H1 (cell line): ENCODE measurements around the gene MEST. TPM values are rescaled to one million over a fixed set of nuclear protein-coding genes. Genes with fewer than 3 reads are reported as not detected.

Experiments
- CTCF ChIA-PET: fragments of 300-600 bp; sonication (Branson Sonifier 250); formaldehyde crosslinking; loops from one replicate; lab custom pipeline; 2021; ENCODE audit not compliant: partially characterized antibody; lab: Charles Lee
- POLR2A ChIA-PET: fragments of 300-600 bp; sonication (Branson Sonifier 250); formaldehyde crosslinking; loops from one replicate; lab custom pipeline; 2021; ENCODE audit warnings: inconsistent platforms; ENCODE audit not compliant: partially characterized antibody; lab: Charles Lee
- DNase-seq, 2 experiments: peaks; one replicate each; pipeline versions ENCODE4 v3.0.0 to v3.0.0-alpha.2; 2010 to 2022; ENCODE audit warnings: low spot score in 2 of 2, low read depth in 1 of 2, mixed read lengths in 1 of 2
- FAIRE-seq: peaks from 2 replicates; lab custom pipeline; 2011; peaks lifted over from hg19 to GRCh38; lab: Jason Lieb, UNC
- H2AFZ ChIP-seq: 2 replicates; pipeline ENCODE4 v1.8.1; 2012; ENCODE audit warnings: low read length, inconsistent platforms
- H2AK5ac ChIP-seq: 2 replicates; pipeline ENCODE4 v1.6.1; 2013; ENCODE audit warnings: low read depth, low read length
- H2BK120ac ChIP-seq: replicated peaks from 2 replicates; pipeline ENCODE3; 2013; ENCODE audit warnings: low read depth, low read length, inconsistent platforms
- H2BK12ac ChIP-seq: 2 replicates; pipeline ENCODE4 v1.6.1; 2013; ENCODE audit warnings: low read depth, low read length
- H2BK15ac ChIP-seq: 2 replicates; pipeline ENCODE4 v1.6.1; 2013; ENCODE audit warnings: low read length
- H2BK20ac ChIP-seq: 2 replicates; pipeline ENCODE4 v1.6.1; 2013; ENCODE audit warnings: low read length
- H2BK5ac ChIP-seq: 2 replicates; pipeline ENCODE4 v1.6.1; 2013; ENCODE audit warnings: low read depth, low read length
- H3K14ac ChIP-seq: 2 replicates; pipeline ENCODE4 v1.6.1; 2013; ENCODE audit warnings: inconsistent platforms; ENCODE audit not compliant: insufficient read length
- H3K18ac ChIP-seq: 2 replicates; pipeline ENCODE4 v1.6.1; 2013; ENCODE audit warnings: low read length; ENCODE audit errors: extremely low read depth
- H3K23ac ChIP-seq: 2 replicates; pipeline ENCODE4 v1.6.1; 2013; ENCODE audit warnings: inconsistent platforms; ENCODE audit not compliant: insufficient read length
- H3K23me2 ChIP-seq: 2 replicates; pipeline ENCODE4 v1.6.1; 2013; ENCODE audit warnings: low read depth, low read length
- H3K27ac ChIP-seq: 2 replicates; pipeline ENCODE4 v1.6.1; 2011; ENCODE audit warnings: low read depth, low read length, inconsistent platforms
- H3K27me3 ChIP-seq, 4 experiments: replicated peaks in 1 of 4; 1 replicate in 1 of 4; 2 replicates in 3 of 4; pipeline versions ENCODE4 v1.6.1 to v1.8.1; 2011 to 2013; ENCODE audit warnings: low read length in 3 of 4, mild to moderate bottlenecking in 3 of 4, inconsistent platforms in 2 of 4, mixed read lengths in 2 of 4, moderate library complexity in 1 of 4; ENCODE audit not compliant: control insufficient read depth in 3 of 4, insufficient read depth in 3 of 4; ENCODE audit errors: extremely low read depth in 1 of 4
- H3K36me3 ChIP-seq, 4 experiments: 2 replicates each; pipeline versions ENCODE4 v1.6.1 to v1.8.1; 2011 to 2013; ENCODE audit warnings: mild to moderate bottlenecking in 4 of 4, low read length in 3 of 4, moderate library complexity in 2 of 4, control low read depth in 1 of 4, inconsistent platforms in 1 of 4; ENCODE audit not compliant: insufficient read depth in 4 of 4, control insufficient read depth in 2 of 4
- H3K4ac ChIP-seq: replicated peaks from 2 replicates; pipeline ENCODE3; 2013; ENCODE audit warnings: low read length, low read depth, mixed read lengths, inconsistent platforms; ENCODE audit not compliant: insufficient read length
- H3K4me1 ChIP-seq, 4 experiments: replicated peaks in 1 of 4; 1 replicate in 1 of 4; 2 replicates in 3 of 4; pipeline versions ENCODE4 v1.6.1 to v1.8.1; 2011 to 2013; ENCODE audit warnings: low read length in 3 of 4, inconsistent platforms in 2 of 4, mixed read lengths in 1 of 4; ENCODE audit not compliant: insufficient read depth in 4 of 4, control insufficient read depth in 3 of 4
- H3K4me2 ChIP-seq, 2 experiments: 2 replicates each; pipeline versions ENCODE4 v1.6.1 to v1.8.1; 2011 to 2013; ENCODE audit warnings: low read depth in 2 of 2, low read length in 2 of 2, control low read depth in 1 of 2, inconsistent platforms in 1 of 2, mild to moderate bottlenecking in 1 of 2; ENCODE audit not compliant: insufficient read depth in 1 of 2
- H3K4me3 ChIP-seq, 4 experiments: fragments of 200-600, 300-600 bp in 1 of 4; sonication (generic), shearing (Covaris generic), sonication (Bioruptor Twin) in 1 of 4; 2 replicates each; pipeline versions ENCODE4 v1.5.1 to v1.8.1; 2011 to 2016; ENCODE audit warnings: low read length in 4 of 4, low read depth in 3 of 4, control low read depth in 2 of 4, inconsistent platforms in 2 of 4, mild to moderate bottlenecking in 2 of 4, mixed read lengths in 1 of 4, moderate library complexity in 1 of 4; ENCODE audit not compliant: insufficient read depth in 2 of 4; ENCODE audit errors: extremely low read depth in 1 of 4
- H3K56ac ChIP-seq: replicated peaks from 2 replicates; pipeline ENCODE3; 2013; ENCODE audit warnings: low read depth, mild to moderate bottlenecking, mixed read lengths, low read length, inconsistent platforms; ENCODE audit not compliant: insufficient read length
- H3K79me1 ChIP-seq: 2 replicates; pipeline ENCODE4 v1.6.1; 2013; ENCODE audit warnings: low read depth, low read length, control low read depth
- H3K79me2 ChIP-seq, 2 experiments: 2 replicates each; pipeline versions ENCODE4 v1.6.1 to v1.8.1; 2012 to 2013; ENCODE audit warnings: low read length in 2 of 2, mild to moderate bottlenecking in 2 of 2, inconsistent platforms in 1 of 2; ENCODE audit not compliant: insufficient read depth in 2 of 2, control insufficient read depth in 1 of 2
- H3K9ac ChIP-seq, 4 experiments: replicated peaks in 1 of 4; 1 replicate in 1 of 4; 2 replicates in 3 of 4; pipeline versions ENCODE4 v1.6.1 to v1.8.1; 2011 to 2013; ENCODE audit warnings: low read depth in 3 of 4, low read length in 3 of 4, control low read depth in 2 of 4, mild to moderate bottlenecking in 2 of 4, moderate library complexity in 2 of 4, inconsistent platforms in 1 of 4; ENCODE audit errors: extremely low read depth in 1 of 4
- H3K9me3 ChIP-seq, 2 experiments: 2 replicates each; pipeline versions ENCODE4 v1.6.1 to v1.8.1; 2012 to 2013; ENCODE audit warnings: mild to moderate bottlenecking in 2 of 2, moderate library complexity in 2 of 2, control low read depth in 1 of 2, inconsistent platforms in 1 of 2, low read depth in 1 of 2, low read length in 1 of 2, mixed read lengths in 1 of 2; ENCODE audit not compliant: insufficient read depth in 2 of 2
- H4K20me1 ChIP-seq, 2 experiments: replicated peaks in 1 of 2; 2 replicates each; pipeline versions ENCODE3 to v1.8.1; 2011 to 2013; ENCODE audit warnings: inconsistent platforms in 2 of 2, low read length in 2 of 2, mild to moderate bottlenecking in 1 of 2; ENCODE audit not compliant: insufficient read depth in 2 of 2, control insufficient read depth in 1 of 2
- H4K5ac ChIP-seq: 2 replicates; pipeline ENCODE4 v1.6.1; 2013; ENCODE audit warnings: low read length, low read depth, mixed read lengths, inconsistent platforms; ENCODE audit not compliant: insufficient read length
- H4K8ac ChIP-seq: 2 replicates; pipeline ENCODE4 v1.8.0; 2013; ENCODE audit warnings: mild to moderate bottlenecking, moderate library complexity, low read length, inconsistent platforms; ENCODE audit not compliant: insufficient read depth; ENCODE audit errors: extremely low read depth
- H4K91ac ChIP-seq: replicated peaks from 2 replicates; pipeline ENCODE3; 2013; ENCODE audit warnings: low read length, mixed read lengths, inconsistent platforms; ENCODE audit not compliant: insufficient read length
- ASH2L ChIP-seq: fragments of 200-600, 300-600 bp; sonication (generic); IDR thresholded peaks from one replicate; pipeline ENCODE4 v1.7.1; 2017; ENCODE audit warnings: low read length
- CBX5 ChIP-seq: fragments of 300-800, 300-1000 bp; sonication (generic); IDR thresholded peaks from 2 replicates; pipeline ENCODE4 v1.7.1; 2016; ENCODE audit warnings: antibody characterized with exemption, low read length, low read depth
- CEBPB ChIP-seq: IDR thresholded peaks from 2 replicates; pipeline ENCODE4 v1.6.1; 2012; ENCODE audit warnings: low read depth, low read length
- HDAC6 ChIP-seq: IDR thresholded peaks from one replicate; pipeline ENCODE4 v1.7.1; 2012; ENCODE audit warnings: low read depth, mild to moderate bottlenecking, inconsistent platforms, low read length, moderate library complexity
- JUN ChIP-seq: IDR thresholded peaks from 2 replicates; pipeline ENCODE4 v1.6.1; 2011; ENCODE audit warnings: low read depth, mild to moderate bottlenecking, improper control_type of control experiment, low read length
- JUND ChIP-seq: IDR thresholded peaks from 2 replicates; pipeline ENCODE4 v1.6.1; 2011; ENCODE audit warnings: mild to moderate bottlenecking, improper control_type of control experiment, low read length
- KDM1A ChIP-seq: fragments of 200-600, 300-600 bp; sonication (generic); IDR thresholded peaks from 2 replicates; pipeline ENCODE4 v1.7.1; 2016; ENCODE audit warnings: mild to moderate bottlenecking, low read length, borderline replicate concordance
- PHF8 ChIP-seq: fragments of 200-600 bp; sonication (generic); conservative IDR thresholded peaks from 2 replicates; pipeline ENCODE4 v1.7.1; 2012; ENCODE audit warnings: low read depth, mild to moderate bottlenecking, inconsistent platforms, low read length, moderate library complexity
- RNF2 ChIP-seq: fragments of 200-900, 300-1000 bp; sonication (generic); IDR thresholded peaks from 2 replicates; pipeline ENCODE4 v1.7.1; 2016; ENCODE audit warnings: borderline replicate concordance, low read depth, mild to moderate bottlenecking, antibody characterized with exemption, low read length; ENCODE audit not compliant: poor library complexity, severe bottlenecking; ENCODE audit errors: missing control alignments
- SP1 ChIP-seq: IDR thresholded peaks from 2 replicates; pipeline ENCODE4 v1.6.1; 2011; ENCODE audit warnings: low read depth, low read length
- TCF12 ChIP-seq: IDR thresholded peaks from 2 replicates; pipeline ENCODE4 v1.6.1; 2011; ENCODE audit warnings: low read depth, mild to moderate bottlenecking, low read length
- YY1 ChIP-seq: IDR thresholded peaks from 2 replicates; pipeline ENCODE4 v1.6.1; 2011; ENCODE audit warnings: low read depth, mild to moderate bottlenecking, low read length
- WGBS, 2 experiments: shearing (Covaris generic) in 1 of 2; methylation state at CpG; one replicate each; pipeline versions ENCODE4 v1.1.6 to v1.1.7; 2013 to 2015; ENCODE audit warnings: low lambda C conversion rate in 2 of 2, mixed read lengths in 2 of 2, inconsistent platforms in 1 of 2, low coverage in 1 of 2, missing lambda C conversion rate in 1 of 2; ENCODE audit not compliant: insufficient replicate concordance in 2 of 2, insufficient coverage in 1 of 2, insufficient read length in 1 of 2; ENCODE audit errors: extremely low coverage in 1 of 2, missing lambda C conversion rate in 1 of 2; 5-methylcytosine and 5-hydroxymethylcytosine counted together
- polyA plus RNA-seq, 7 experiments: library from polyadenylated mRNA; depleted of rRNA in 3 of 7; stranded (reverse) in 5 of 7; unstranded in 2 of 7; fragments of >200 nt in 5 of 7; fragments of 200-250 nt in 2 of 7; gene quantifications; 1 replicate in 5 of 7; 2 replicates in 1 of 7; 4 replicates in 1 of 7; pipeline versions ENCODE4 v1.2.1 to v1.2.3, GENCODE V29; 2011 to 2013; ENCODE audit warnings: missing spikeins in 2 of 7, mixed read lengths in 2 of 7
- total RNA-seq: library from RNA; stranded (reverse); fragmentation: NEBNext Ultra II Directional; extraction: Animal tissue kit (Norgen Biotek cat#: 25700); gene quantifications from 2 replicates; pipeline ENCODE4 v1.2.1, GENCODE V29; 2021
- TF ChIP-seq, protein P1 (sequence below): IDR thresholded peaks from 2 replicates; pipeline ENCODE4 v1.6.1; 2012; ENCODE audit warnings: inconsistent platforms

Gene MEST
- total and polyA plus RNA-seq, 2 of the 8 experiments (the other 6 are each of a cell fraction or from before 2014, with no cell fraction given), result 176 to 269 TPM

DNA sequence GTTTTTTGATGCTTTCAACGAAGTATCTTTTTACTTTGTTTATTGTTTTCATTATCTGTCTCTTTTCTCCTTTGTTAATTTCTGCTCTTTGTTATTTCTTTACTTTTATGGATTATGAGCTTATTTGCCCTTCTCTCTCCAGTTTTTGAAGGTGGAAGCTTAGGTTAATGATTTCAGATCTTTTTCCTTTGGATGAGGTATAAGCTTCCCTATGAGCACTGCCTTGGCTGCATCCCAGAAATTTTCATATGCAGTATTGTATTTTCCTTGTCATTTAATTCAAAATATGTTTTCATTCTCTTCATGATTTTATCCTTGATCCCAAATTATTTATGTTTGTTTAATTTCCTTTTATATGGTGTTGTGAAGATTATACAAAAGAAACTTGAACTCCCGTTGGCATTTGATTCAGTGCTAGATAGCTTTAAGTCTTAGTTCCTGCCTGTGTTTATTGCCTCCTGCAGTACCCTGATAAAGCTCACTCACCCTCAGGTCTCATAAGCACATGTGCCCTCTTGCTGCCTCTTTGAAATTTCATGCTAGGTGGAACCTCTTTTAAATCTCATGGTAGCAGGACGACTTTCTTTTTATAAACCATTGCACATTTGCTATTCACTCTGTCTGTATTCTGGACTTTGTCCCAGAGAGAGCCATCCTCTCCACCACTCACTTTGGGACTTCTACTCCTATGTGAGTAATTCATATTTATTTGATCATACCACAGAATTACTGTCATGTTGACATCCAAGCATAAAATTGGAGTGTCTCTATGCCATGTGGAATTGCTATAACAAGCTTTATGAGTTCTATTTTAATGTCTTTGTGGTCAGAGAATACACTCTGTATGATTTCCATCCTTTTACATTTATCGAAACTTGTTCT lies 28.1 kb upstream of the MEST start:
- no peaks in the 10 kb centered on the region for H3K79me1 ChIP-seq
- WGBS, 2 experiments, result 77% methylated on average over 4 of the region's 4 CpGs; no CpG with 5 or more reads in 1 of the 2 experiments
- H2AK5ac ChIP-seq, result no peak overlapping the region
- H3K14ac ChIP-seq, result no peak overlapping the region
- H3K4ac ChIP-seq, result no peak overlapping the region
- H4K91ac ChIP-seq, result no peak overlapping the region
- no peak overlapping the region for H3K4me3 ChIP-seq
- H2BK5ac ChIP-seq, result no peak overlapping the region
- H2AFZ ChIP-seq, result no peak overlapping the region
- no peaks in the 10 kb centered on the region for H3K36me3 ChIP-seq
- H3K27me3 ChIP-seq, result no peaks in the 10 kb centered on the region
- H3K9ac ChIP-seq, result no peak overlapping the region
- H4K20me1 ChIP-seq, result no peaks in the 10 kb centered on the region
- no peak overlapping the region for H3K56ac ChIP-seq
- no peak overlapping the region for H3K18ac ChIP-seq
- H3K23ac ChIP-seq, result no peak overlapping the region
- DNase-seq (no peak), FAIRE-seq (peak; percentile 45)
- peaks cover 6 to 7% of the 10 kb centered on the region in 2 experiments; a peak in 1 of 4 replicates for H3K9me3 ChIP-seq
- H3K79me2 ChIP-seq, result no peaks in the 10 kb centered on the region
- H2BK120ac ChIP-seq, result no peak overlapping the region
- ChIA-PET CTCF (interaction anchor here (0.5 to 1.1 kb wide), 4 partner anchors 12 to 759 kb away, joined by 3 to 4 read pairs (median 3); no protein-coding TSS in a partner anchor), POLR2A (interaction anchor here (1.1 kb wide), 1 partner anchor 123 kb away, joined by 3 read pairs; no protein-coding TSS in a partner anchor)
- H4K8ac ChIP-seq, result no peak overlapping the region
- no peak overlapping the region for H3K27ac ChIP-seq
- H2BK20ac ChIP-seq, result no peak overlapping the region
- no peak overlapping the region for H2BK12ac ChIP-seq
- H3K4me1 ChIP-seq, result no peaks in the 10 kb centered on the region
- no peaks in the 10 kb centered on the region for H3K23me2 ChIP-seq
- H3K4me2 ChIP-seq, result no peak overlapping the region
- H2BK15ac ChIP-seq, result no peak overlapping the region
- H4K5ac ChIP-seq, result no peak overlapping the region
- TF ChIP-seq KDM1A (no peak), JUN (no peak), CEBPB (no peak), JUND (no peak), YY1 (no peak), CBX5 (no peak), RNF2 (no peak), SP1 (no peak), ASH2L (no peak), HDAC6 (no peak), PHF8 (no peak), TCF12 (no peak)
- TF ChIP-seq, protein P1, sequence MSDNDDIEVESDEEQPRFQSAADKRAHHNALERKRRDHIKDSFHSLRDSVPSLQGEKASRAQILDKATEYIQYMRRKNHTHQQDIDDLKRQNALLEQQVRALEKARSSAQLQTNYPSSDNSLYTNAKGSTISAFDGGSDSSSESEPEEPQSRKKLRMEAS, result no peak
